Heart left ventricle (tissue), 13 donors: Measurements from ENCODE around the gene SLC35D1.

ENCODE experiments used
- CTCF ChIP-seq, 12 donors: fragments of 200-600 bp; sonication (generic) in 4 of 12; IDR thresholded peaks; one replicate each; pipeline versions ENCODE4 v1.5.0 to v1.8.0; 2018 to 2022; ENCODE audit warnings: antibody characterized with exemption in 12 of 12, mild to moderate bottlenecking in 5 of 12
- POLR2A ChIP-seq, 2 donors: fragments of 450-650 bp; IDR thresholded peaks; one replicate each; pipeline ENCODE4 v1.6.1; 2017; ENCODE audit warnings: antibody characterized with exemption in 2 of 2, mild to moderate bottlenecking in 2 of 2, moderate library complexity in 2 of 2
- donor health status: ischemic (EF 13 %, LVEDD 7.1; RV severe dilation, severe dysfunction).
- donor health status: DM: no; HTN: yes; CAD: no.
- donor health status: DM: no; HTN: no; CAD: no.
- donor health status: ischemic (EF 25% LVEDD 6.9; RV normal size, moderate dysfunction).
- donor health status: ischemic (EF 25% LVEDD 5.7; RV mildly dilated, moderate dysfunction).
- donor health status: ischemic (EF 35%, LVEDD 5.7; RV mildly dilated, moderate dysfunction).
- donor health status: nonischemic (EF 11% LVEDD 7.7; RV severe dilation, severe dysfunction).
- donor health status: DM: yes; HTN: yes; CAD: no.
- donor health status: PGD.
- donor health status: ischemic (EF 29% LVEDD 5.4; RV normal size, mild dysfunction).
- donor health status: nonischemic (EF 23%, LVEDD 6.1; RV moderate dilation, normal function).

- TF ChIP-seq CTCF (IDR thresholded peaks at IDR 0.05): no peak
- TF ChIP-seq POLR2A (IDR thresholded peaks at IDR 0.05): no peak
Measured at GRCh38 chr1:67077593-67077992, 23.6 kb upstream of the SLC35D1 start.
